ENCODE data around the gene MAST4.

- TF ChIP-seq ZNF274 (IDR thresholded peaks at IDR 0.05; ENCODE audit: low read length) = no peak
- no peak for TF ChIP-seq ZNF274 (tag by site-specific recombination; IDR thresholded peaks at IDR 0.05; ENCODE audit: borderline replicate concordance)
- TF ChIP-seq ZNF175 (tag by site-specific recombination; IDR thresholded peaks at IDR 0.05) = no peak
- no peak for TF ChIP-seq RBAK (tag by site-specific recombination; IDR thresholded peaks at IDR 0.05)
- no peak for TF ChIP-seq ZNF324 (tag by site-specific recombination; IDR thresholded peaks at IDR 0.05)
- no peak for TF ChIP-seq ZNF548 (tag by site-specific recombination; IDR thresholded peaks at IDR 0.05)
- TF ChIP-seq ZNF660 (tag by site-specific recombination; IDR thresholded peaks at IDR 0.05) = no peak
Measured at GRCh38 chr5:66680804-66681203, 84.6 kb downstream of the MAST4 start.
